ENCODE results near the gene TLK1.
"Not testable (repeated sequence)": the region's sequence is repeated elsewhere in the genome, so short reads cannot be mapped to it uniquely, and the experiment has no call there.

TLK1 gene

GRCh38 chr2:171141320-171141719 lies 19.4 kb downstream of the TLK1 start:
- DNase-seq: no peak

GRCh38 chr2:171139860-171140259 lies 20.8 kb downstream of the TLK1 start:
- DNase-seq: no peak

- no peak for DNase-seq
These were observed 24.7 kb downstream of the TLK1 start for GRCh38 chr2:171136024-171136423.

- no peak for DNase-seq
These were observed 26.0 kb downstream of the TLK1 start for GRCh38 chr2:171134624-171135230.

GRCh38 chr2:171132086-171132485 lies 28.6 kb downstream of the TLK1 start:
- DNase-seq: no peak

- DNase-seq: no peak
These were observed 32.2 kb downstream of the TLK1 start for GRCh38 chr2:171128461-171128860.

GRCh38 chr2:171124541-171124940 lies 36.2 kb downstream of the TLK1 start:
- DNase-seq: no peak

- no peak for DNase-seq
These were observed 51.1 kb downstream of the TLK1 start for GRCh38 chr2:171109571-171109970.

GRCh38 chr2:171109020-171109419 lies 51.7 kb downstream of the TLK1 start:
- no peak for DNase-seq

- DNase-seq: no peak
These were observed 52.9 kb downstream of the TLK1 start for GRCh38 chr2:171107803-171108202.

GRCh38 chr2:171104379-171104778 lies 56.3 kb downstream of the TLK1 start:
- DNase-seq: no peak

- DNase-seq: peak; percentile 63
These were observed 57.9 kb downstream of the TLK1 start for GRCh38 chr2:171102802-171103201.

- no peak for DNase-seq
These were observed 60.3 kb downstream of the TLK1 start for GRCh38 chr2:171100370-171100769.

- DNase-seq: no peak
These were observed 62.1 kb downstream of the TLK1 start for GRCh38 chr2:171098607-171099006.

GRCh38 chr2:171095014-171095582 lies 65.6 kb downstream of the TLK1 start:
- DNase-seq: no peak

- not testable (repeated sequence) for DNase-seq
These were observed 69.2 kb downstream of the TLK1 start for GRCh38 chr2:171091517-171091916.

- DNase-seq: no peak
These were observed 71.2 kb downstream of the TLK1 start for GRCh38 chr2:171089489-171089888.

GRCh38 chr2:171088057-171088834 lies 72.4 kb downstream of the TLK1 start:
- DNase-seq: no peak

GRCh38 chr2:171087547-171087946 lies 73.1 kb downstream of the TLK1 start:
- no peak for DNase-seq

- DNase-seq: no peak
These were observed 74.1 kb downstream of the TLK1 start for GRCh38 chr2:171086352-171087290.

- DNase-seq: no peak
These were observed 76.6 kb downstream of the TLK1 start for GRCh38 chr2:171084128-171084527.

- peak; percentile 24 for DNase-seq
These were observed 77.2 kb downstream of the TLK1 start for GRCh38 chr2:171083451-171083850.

GRCh38 chr2:171081649-171082111 lies 79.0 kb downstream of the TLK1 start:
- DNase-seq: no peak
